ENCODE measurements around the gene ARID1A.

ARID1A gene

DNA sequence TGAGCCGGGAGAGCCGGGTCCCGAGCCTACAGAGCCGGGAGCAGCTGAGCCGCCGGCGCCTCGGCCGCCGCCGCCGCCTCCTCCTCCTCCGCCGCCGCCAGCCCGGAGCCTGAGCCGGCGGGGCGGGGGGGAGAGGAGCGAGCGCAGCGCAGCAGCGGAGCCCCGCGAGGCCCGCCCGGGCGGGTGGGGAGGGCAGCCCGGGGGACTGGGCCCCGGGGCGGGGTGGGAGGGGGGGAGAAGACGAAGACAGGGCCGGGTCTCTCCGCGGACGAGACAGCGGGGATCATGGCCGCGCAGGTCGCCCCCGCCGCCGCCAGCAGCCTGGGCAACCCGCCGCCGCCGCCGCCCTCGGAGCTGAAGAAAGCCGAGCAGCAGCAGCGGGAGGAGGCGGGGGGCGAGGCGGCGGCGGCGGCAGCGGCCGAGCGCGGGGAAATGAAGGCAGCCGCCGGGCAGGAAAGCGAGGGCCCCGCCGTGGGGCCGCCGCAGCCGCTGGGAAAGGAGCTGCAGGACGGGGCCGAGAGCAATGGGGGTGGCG is 371 bp downstream of the ARID1A start:
- Histone ChIP-seq H3K9me3 (ENCODE audit: control insufficient read depth, low read length) (no peaks in the 10 kb centered on the region), H2AFZ (no peak overlapping the region), H3K36me3 (ENCODE audit: control insufficient read depth, insufficient read depth, low read length) (no peaks in the 10 kb centered on the region), H3K27me3 (ENCODE audit: control insufficient read depth, insufficient read depth, low read length) (no peaks in the 10 kb centered on the region), H3K4me1 (peaks cover 21% of the 10 kb centered on the region), H3K4me2 (ENCODE audit: low read length) (peak overlapping the region; percentile 74), H3K79me2 (peaks cover 7% of the 10 kb centered on the region), H3K4me3 (ENCODE audit: low read depth, low read length) (peak overlapping the region; percentile 66), H3K9ac (peak overlapping the region; percentile 72), H3K27ac (peak overlapping the region; percentile 64)
- TF ChIP-seq, protein P1, sequence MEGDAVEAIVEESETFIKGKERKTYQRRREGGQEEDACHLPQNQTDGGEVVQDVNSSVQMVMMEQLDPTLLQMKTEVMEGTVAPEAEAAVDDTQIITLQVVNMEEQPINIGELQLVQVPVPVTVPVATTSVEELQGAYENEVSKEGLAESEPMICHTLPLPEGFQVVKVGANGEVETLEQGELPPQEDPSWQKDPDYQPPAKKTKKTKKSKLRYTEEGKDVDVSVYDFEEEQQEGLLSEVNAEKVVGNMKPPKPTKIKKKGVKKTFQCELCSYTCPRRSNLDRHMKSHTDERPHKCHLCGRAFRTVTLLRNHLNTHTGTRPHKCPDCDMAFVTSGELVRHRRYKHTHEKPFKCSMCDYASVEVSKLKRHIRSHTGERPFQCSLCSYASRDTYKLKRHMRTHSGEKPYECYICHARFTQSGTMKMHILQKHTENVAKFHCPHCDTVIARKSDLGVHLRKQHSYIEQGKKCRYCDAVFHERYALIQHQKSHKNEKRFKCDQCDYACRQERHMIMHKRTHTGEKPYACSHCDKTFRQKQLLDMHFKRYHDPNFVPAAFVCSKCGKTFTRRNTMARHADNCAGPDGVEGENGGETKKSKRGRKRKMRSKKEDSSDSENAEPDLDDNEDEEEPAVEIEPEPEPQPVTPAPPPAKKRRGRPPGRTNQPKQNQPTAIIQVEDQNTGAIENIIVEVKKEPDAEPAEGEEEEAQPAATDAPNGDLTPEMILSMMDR (IDR thresholded peaks at IDR 0.05), result no peak

DNA sequence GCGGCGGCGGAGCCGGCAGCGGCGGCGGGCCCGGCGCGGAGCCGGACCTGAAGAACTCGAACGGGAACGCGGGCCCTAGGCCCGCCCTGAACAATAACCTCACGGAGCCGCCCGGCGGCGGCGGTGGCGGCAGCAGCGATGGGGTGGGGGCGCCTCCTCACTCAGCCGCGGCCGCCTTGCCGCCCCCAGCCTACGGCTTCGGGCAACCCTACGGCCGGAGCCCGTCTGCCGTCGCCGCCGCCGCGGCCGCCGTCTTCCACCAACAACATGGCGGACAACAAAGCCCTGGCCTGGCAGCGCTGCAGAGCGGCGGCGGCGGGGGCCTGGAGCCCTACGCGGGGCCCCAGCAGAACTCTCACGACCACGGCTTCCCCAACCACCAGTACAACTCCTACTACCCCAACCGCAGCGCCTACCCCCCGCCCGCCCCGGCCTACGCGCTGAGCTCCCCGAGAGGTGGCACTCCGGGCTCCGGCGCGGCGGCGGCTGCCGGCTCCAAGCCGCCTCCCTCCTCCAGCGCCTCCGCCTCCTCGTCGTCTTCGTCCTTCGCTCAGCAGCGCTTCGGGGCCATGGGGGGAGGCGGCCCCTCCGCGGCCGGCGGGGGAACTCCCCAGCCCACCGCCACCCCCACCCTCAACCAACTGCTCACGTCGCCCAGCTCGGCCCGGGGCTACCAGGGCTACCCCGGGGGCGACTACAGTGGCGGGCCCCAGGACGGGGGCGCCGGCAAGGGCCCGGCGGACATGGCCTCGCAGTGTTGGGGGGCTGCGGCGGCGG is 1.0 kb downstream of the ARID1A start:
- Histone ChIP-seq H3K27me3 (ENCODE audit: control insufficient read depth, insufficient read depth, low read length) (no peaks in the 10 kb centered on the region), H2AFZ (peak overlapping the region; percentile 46), H3K27ac (peak overlapping the region; percentile 63), H3K9me3 (ENCODE audit: control insufficient read depth, low read length) (no peaks in the 10 kb centered on the region), H3K79me2 (peaks cover 7% of the 10 kb centered on the region), H3K9ac (peak overlapping the region; percentile 72), H3K4me2 (ENCODE audit: low read length) (peak overlapping the region; percentile 74), H3K36me3 (ENCODE audit: control insufficient read depth, insufficient read depth, low read length) (no peaks in the 10 kb centered on the region), H3K4me3 (ENCODE audit: low read depth, low read length) (peak overlapping the region; percentile 66), H3K4me1 (peaks cover 28% of the 10 kb centered on the region)
- TF ChIP-seq, protein P1 (IDR thresholded peaks at IDR 0.05), result no peak

DNA sequence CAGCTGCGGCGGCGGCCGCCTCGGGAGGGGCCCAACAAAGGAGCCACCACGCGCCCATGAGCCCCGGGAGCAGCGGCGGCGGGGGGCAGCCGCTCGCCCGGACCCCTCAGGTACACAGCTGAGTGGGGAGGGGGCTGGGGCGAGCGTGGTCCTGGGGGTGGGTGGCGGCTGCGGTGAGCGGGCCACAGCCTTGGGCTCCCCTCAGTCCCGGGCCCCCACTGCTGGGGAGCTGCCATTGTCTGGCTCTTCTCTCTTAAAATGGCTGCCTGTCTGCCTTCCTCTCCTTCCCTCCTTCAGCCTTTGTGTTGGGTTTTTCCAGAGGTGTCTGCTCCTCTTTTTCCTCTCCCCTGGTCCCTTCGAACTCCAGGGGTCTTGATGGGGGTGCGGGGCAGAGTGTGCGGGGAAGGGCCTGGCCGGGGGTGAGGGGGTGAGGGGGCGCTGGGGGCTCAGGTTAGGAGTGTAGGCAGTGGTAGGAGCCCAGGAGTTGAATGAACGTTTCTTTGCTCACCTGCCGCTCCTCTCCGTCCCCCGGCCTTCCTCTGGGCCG is 1.7 kb downstream of the ARID1A start:
- H3K27ac ChIP-seq, result peak overlapping the region; percentile 63
- H3K27me3 ChIP-seq (ENCODE audit: control insufficient read depth, insufficient read depth, low read length), result no peaks in the 10 kb centered on the region
- H3K4me1 ChIP-seq, result peaks cover 31% of the 10 kb centered on the region
- TF ChIP-seq, protein P1 (IDR thresholded peaks at IDR 0.05), result no peak
- no peaks in the 10 kb centered on the region for H3K9me3 ChIP-seq (ENCODE audit: control insufficient read depth, low read length)
- peak overlapping the region; percentile 66 for H3K4me3 ChIP-seq (ENCODE audit: low read depth, low read length)
- H3K79me2 ChIP-seq, result peaks cover 7% of the 10 kb centered on the region
- no peak overlapping the region for H3K9ac ChIP-seq
- peak overlapping the region; percentile 74 for H3K4me2 ChIP-seq (ENCODE audit: low read length)
- no peaks in the 10 kb centered on the region for H3K36me3 ChIP-seq (ENCODE audit: control insufficient read depth, insufficient read depth, low read length)
- no peak overlapping the region for H2AFZ ChIP-seq

DNA sequence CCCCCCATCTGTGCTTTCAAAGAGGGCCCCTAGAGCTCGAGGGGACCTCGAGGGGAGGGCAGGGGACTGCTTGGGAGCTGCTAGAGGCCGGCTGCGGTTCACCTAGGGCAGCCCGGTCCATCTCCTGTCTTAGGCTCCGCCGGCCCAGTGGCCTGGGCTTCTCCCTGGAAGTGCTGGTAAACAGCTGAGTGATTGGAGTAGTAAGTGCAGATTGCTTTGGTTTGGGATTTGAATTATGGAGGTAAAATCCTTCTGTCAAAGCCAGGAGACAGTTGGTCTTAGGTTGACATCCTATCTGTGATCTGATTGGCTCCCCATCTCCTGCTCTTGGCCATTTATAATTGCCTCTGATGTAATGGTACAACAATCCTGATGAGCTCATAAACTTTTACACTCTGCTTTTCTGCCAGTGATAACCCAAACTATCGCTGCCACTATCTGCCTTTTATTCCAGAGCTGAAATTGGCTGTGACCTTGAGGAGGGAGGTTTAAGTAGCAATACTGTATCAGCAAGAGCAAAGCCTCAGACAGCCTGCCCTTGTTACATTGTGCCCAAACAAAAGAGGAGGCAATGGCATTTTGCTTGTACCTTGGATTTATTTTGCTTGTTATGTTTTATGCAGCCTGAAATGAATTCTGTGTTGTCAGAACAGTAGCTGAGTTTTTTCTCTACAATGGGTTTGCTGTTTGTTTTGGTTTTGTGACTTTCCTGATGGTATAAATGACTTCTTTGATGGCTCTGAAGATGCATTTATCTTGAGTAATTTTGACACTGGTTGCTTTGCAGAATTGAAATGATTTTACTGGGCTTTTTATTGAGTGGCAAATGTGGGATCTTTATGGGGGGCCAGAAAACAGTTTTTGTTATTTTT is 2.4 kb downstream of the ARID1A start:
- H3K4me1 ChIP-seq, result peaks cover 31% of the 10 kb centered on the region
- H3K36me3 ChIP-seq (ENCODE audit: control insufficient read depth, insufficient read depth, low read length), result no peaks in the 10 kb centered on the region

More for the DNA sequence above, 2.4 kb downstream of the ARID1A start:
- Histone ChIP-seq H3K9me3 (ENCODE audit: control insufficient read depth, low read length) (no peaks in the 10 kb centered on the region), H3K27ac (peak overlapping the region; percentile 63), H3K4me3 (ENCODE audit: low read depth, low read length) (peak overlapping the region; percentile 66), H2AFZ (no peak overlapping the region), H3K79me2 (peaks cover 7% of the 10 kb centered on the region), H3K9ac (no peak overlapping the region), H3K4me2 (ENCODE audit: low read length) (peak overlapping the region; percentile 74), H3K27me3 (ENCODE audit: control insufficient read depth, insufficient read depth, low read length) (no peaks in the 10 kb centered on the region)
- TF ChIP-seq, protein P1 (IDR thresholded peaks at IDR 0.05), result no peak
